CD4-positive, alpha-beta memory T cell (primary cell): ENCODE data around the gene KIF26A. TPM values are rescaled to one million over a fixed set of nuclear protein-coding genes. Genes with fewer than 3 reads are reported as not detected.

Experiments
- CTCF ChIA-PET: fragments of 350-600 bp; sonication (Branson Sonifier 250); formaldehyde crosslinking; loops from one replicate; lab custom pipeline; 2021; ENCODE audit warnings: inconsistent platforms; ENCODE audit not compliant: partially characterized antibody; lab: Charles Lee
- POLR2A ChIA-PET: fragments of 350-600 bp; sonication (Branson Sonifier 250); formaldehyde crosslinking; loops from one replicate; lab custom pipeline; 2021; ENCODE audit not compliant: partially characterized antibody; lab: Charles Lee
- DNase-seq, 5 donors: peaks; one replicate each; pipeline versions ENCODE4 v3.0.0 to v3.0.0-alpha.2; 2020 to 2022; ENCODE audit warnings: mixed read lengths in 1 of 5
- H3K27ac ChIP-seq: one replicate; pipeline ENCODE4 v1.7.0; 2013; ENCODE audit warnings: low read depth, low read length
- H3K27me3 ChIP-seq: 2 replicates; pipeline ENCODE4 v1.7.0; 2013; ENCODE audit warnings: mild to moderate bottlenecking, low read length, moderate library complexity; ENCODE audit not compliant: insufficient read depth
- H3K36me3 ChIP-seq: 2 replicates; pipeline ENCODE4 v1.7.0; 2013; ENCODE audit warnings: mild to moderate bottlenecking, low read length, moderate library complexity; ENCODE audit not compliant: insufficient read depth
- H3K4me1 ChIP-seq: 2 replicates; pipeline ENCODE4 v1.7.0; 2013; ENCODE audit warnings: mild to moderate bottlenecking, low read length, moderate library complexity; ENCODE audit not compliant: insufficient read depth
- H3K4me3 ChIP-seq, 2 donors: one replicate each; pipeline ENCODE4 v1.7.0; 2013; ENCODE audit warnings: low read length in 2 of 2, mild to moderate bottlenecking in 1 of 2
- H3K9me3 ChIP-seq, 2 donors: one replicate each; pipeline ENCODE4 v1.7.0; 2013; ENCODE audit warnings: low read length in 2 of 2, control low read depth in 1 of 2; ENCODE audit not compliant: control insufficient read depth in 1 of 2
- H3K27ac Mint-ChIP-seq, 7 donors: one replicate each; pipeline ENCODE4 v1.8.0; 2020 to 2021; ENCODE audit warnings: mixed read lengths in 7 of 7, mild to moderate bottlenecking in 6 of 7, inconsistent platforms in 3 of 7, moderate library complexity in 3 of 7
- H3K27me3 Mint-ChIP-seq, 2 donors: one replicate each; pipeline ENCODE4 v1.8.0; 2020 to 2021; ENCODE audit warnings: mixed read lengths in 2 of 2
- H3K36me3 Mint-ChIP-seq, 2 donors: one replicate each; pipeline ENCODE4 v1.8.0; 2020 to 2021; ENCODE audit warnings: mixed read lengths in 2 of 2, inconsistent platforms in 1 of 2, mild to moderate bottlenecking in 1 of 2
- H3K4me1 Mint-ChIP-seq, 4 donors: one replicate each; pipeline ENCODE4 v1.8.0; 2020 to 2021; ENCODE audit warnings: mixed read lengths in 4 of 4, mild to moderate bottlenecking in 1 of 4
- H3K4me3 Mint-ChIP-seq, 8 donors: one replicate each; pipeline ENCODE4 v1.8.0; 2020 to 2021; ENCODE audit warnings: mixed read lengths in 8 of 8, mild to moderate bottlenecking in 7 of 8, moderate library complexity in 6 of 8, inconsistent platforms in 3 of 8
- H3K9me3 Mint-ChIP-seq, 8 donors: one replicate each; pipeline ENCODE4 v1.8.0; 2020 to 2021; ENCODE audit warnings: mixed read lengths in 8 of 8, mild to moderate bottlenecking in 5 of 8, inconsistent platforms in 3 of 8, moderate library complexity in 1 of 8
- intact Hi-C: fragments of 100-400 bp; cut with micrococcal nuclease; formaldehyde crosslinking; loops from one replicate; pipeline ENCODE4 v1.15.1; 2023
- polyA plus RNA-seq, 2 donors: library from polyadenylated mRNA; unstranded; fragments of 300-500 nt; fragmentation: Illumina TruSeq; gene quantifications; one replicate each; pipeline ENCODE4 v1.2.3, GENCODE V29; 2021
- total RNA-seq, 2 experiments: library from RNA; stranded (reverse); gene quantifications; one replicate each; pipeline ENCODE4 v1.2.3, GENCODE V29; 2021

KIF26A gene
- total and polyA plus RNA-seq, 4 experiments from 2014 or later = 0.05 to 0.23 (median 0.22) TPM; not detected in 1

GRCh38 chr14:104196461-104197140, 58.2 kb downstream of the KIF26A start:
- peak in 1 of 5 donors; percentile 27 for DNase-seq
- CTCF ChIA-PET = no interaction called here
- Histone ChIP-seq H3K9me3 (no peaks in the 10 kb centered on the region), H3K4me3 (no peak overlapping the region), H3K27ac (no peak overlapping the region), H3K36me3 (no peaks in the 10 kb centered on the region), H3K4me1 (no peaks in the 10 kb centered on the region), H3K27me3 (no peaks in the 10 kb centered on the region)
- H3K36me3 Mint-ChIP-seq = no peaks in the 10 kb centered on the region
- POLR2A ChIA-PET = no interaction called here
- no peak overlapping the region for H3K27ac Mint-ChIP-seq
- intact Hi-C loops = no loop called here
- no peaks in the 10 kb centered on the region for H3K9me3 Mint-ChIP-seq
- no peaks in the 10 kb centered on the region for H3K4me1 Mint-ChIP-seq
- H3K4me3 Mint-ChIP-seq = no peak overlapping the region
- peaks cover 0 to 4% of the 10 kb centered on the region in 2 donors for H3K27me3 Mint-ChIP-seq

GRCh38 chr14:104197449-104198247, 59.3 kb downstream of the KIF26A start:
- H3K27ac Mint-ChIP-seq = no peak overlapping the region
- CTCF ChIA-PET = no interaction called here
- intact Hi-C loops = no loop called here

GRCh38 chr14:104199266-104199895, 61.0 kb downstream of the KIF26A start:
- H3K36me3 ChIP-seq = no peaks in the 10 kb centered on the region
- Mint-ChIP-seq H3K27me3 (peaks cover 0 to 2% of the 10 kb centered on the region in 2 donors), H3K4me1 (no peaks in the 10 kb centered on the region), H3K4me3 (no peak overlapping the region), H3K27ac (no peak overlapping the region), H3K9me3 (no peaks in the 10 kb centered on the region), H3K36me3 (no peaks in the 10 kb centered on the region)
- intact Hi-C loops = no loop called here
- peak in 1 of 5 donors; percentile 9 for DNase-seq
- H3K4me3 ChIP-seq = no peak overlapping the region
- CTCF ChIA-PET = no interaction called here
- no peak overlapping the region for H3K27ac ChIP-seq
- no peaks in the 10 kb centered on the region for H3K27me3 ChIP-seq
- no peaks in the 10 kb centered on the region for H3K4me1 ChIP-seq
- POLR2A ChIA-PET = no interaction called here
- no peaks in the 10 kb centered on the region for H3K9me3 ChIP-seq

More at GRCh38 chr14:104197449-104198247, 59.3 kb downstream of the KIF26A start:
- Histone ChIP-seq H3K36me3 (no peaks in the 10 kb centered on the region), H3K27me3 (no peaks in the 10 kb centered on the region), H3K4me3 (no peak overlapping the region), H3K4me1 (no peaks in the 10 kb centered on the region), H3K27ac (no peak overlapping the region), H3K9me3 (no peaks in the 10 kb centered on the region)
- Mint-ChIP-seq H3K4me1 (no peaks in the 10 kb centered on the region), H3K4me3 (no peak overlapping the region), H3K9me3 (no peaks in the 10 kb centered on the region), H3K27me3 (peaks cover 0 to 4% of the 10 kb centered on the region in 2 donors), H3K36me3 (no peaks in the 10 kb centered on the region)
- DNase-seq = no peak
- POLR2A ChIA-PET = no interaction called here

GRCh38 chr14:104200106-104200505, 61.7 kb downstream of the KIF26A start:
- no peak overlapping the region for H3K4me3 ChIP-seq
- CTCF ChIA-PET = no interaction called here
- H3K36me3 Mint-ChIP-seq = no peaks in the 10 kb centered on the region
- no peak for DNase-seq
- no peak overlapping the region for H3K4me3 Mint-ChIP-seq
- H3K27me3 ChIP-seq = no peaks in the 10 kb centered on the region
- H3K4me1 Mint-ChIP-seq = no peaks in the 10 kb centered on the region
- H3K27ac ChIP-seq = no peak overlapping the region
- intact Hi-C loops = no loop called here
- POLR2A ChIA-PET = no interaction called here
- no peaks in the 10 kb centered on the region for H3K9me3 Mint-ChIP-seq
- no peaks in the 10 kb centered on the region for H3K9me3 ChIP-seq
- H3K27ac Mint-ChIP-seq = no peak overlapping the region
- H3K4me1 ChIP-seq = no peaks in the 10 kb centered on the region
- H3K36me3 ChIP-seq = no peaks in the 10 kb centered on the region
- no peaks in the 10 kb centered on the region for H3K27me3 Mint-ChIP-seq

- Histone ChIP-seq H3K9me3 (no peaks in the 10 kb centered on the region), H3K36me3 (no peaks in the 10 kb centered on the region), H3K4me1 (no peaks in the 10 kb centered on the region), H3K27ac (no peak overlapping the region), H3K4me3 (no peak overlapping the region), H3K27me3 (no peaks in the 10 kb centered on the region)
- Mint-ChIP-seq H3K36me3 (no peaks in the 10 kb centered on the region), H3K9me3 (no peaks in the 10 kb centered on the region), H3K4me3 (no peak overlapping the region), H3K4me1 (no peaks in the 10 kb centered on the region), H3K27me3 (no peaks in the 10 kb centered on the region), H3K27ac (no peak overlapping the region)
- ChIA-PET POLR2A (no interaction called here), CTCF (no interaction called here)
- intact Hi-C loops = no loop called here
- DNase-seq = peak in 1 of 5 donors; percentile 31
Observed at GRCh38 chr14:104200591-104200990, 62.2 kb downstream of the KIF26A start.

GRCh38 chr14:104201063-104201462, 62.7 kb downstream of the KIF26A start:
- intact Hi-C loops = no loop called here
- ChIA-PET CTCF (no interaction called here), POLR2A (no interaction called here)
- Mint-ChIP-seq H3K36me3 (no peaks in the 10 kb centered on the region), H3K4me1 (no peaks in the 10 kb centered on the region), H3K27me3 (no peaks in the 10 kb centered on the region), H3K4me3 (no peak overlapping the region), H3K9me3 (no peaks in the 10 kb centered on the region), H3K27ac (no peak overlapping the region)
- Histone ChIP-seq H3K4me3 (no peak overlapping the region), H3K4me1 (no peaks in the 10 kb centered on the region), H3K27ac (no peak overlapping the region), H3K27me3 (no peaks in the 10 kb centered on the region), H3K36me3 (no peaks in the 10 kb centered on the region), H3K9me3 (no peaks in the 10 kb centered on the region)
- peak in 1 of 5 donors; percentile 23 for DNase-seq

- Mint-ChIP-seq H3K27me3 (no peaks in the 10 kb centered on the region), H3K9me3 (no peaks in the 10 kb centered on the region), H3K27ac (no peak overlapping the region), H3K4me3 (no peak overlapping the region), H3K36me3 (no peaks in the 10 kb centered on the region), H3K4me1 (no peaks in the 10 kb centered on the region)
- Histone ChIP-seq H3K27me3 (no peaks in the 10 kb centered on the region), H3K9me3 (no peaks in the 10 kb centered on the region), H3K4me1 (no peaks in the 10 kb centered on the region), H3K27ac (no peak overlapping the region), H3K4me3 (no peak overlapping the region), H3K36me3 (no peaks in the 10 kb centered on the region)
- DNase-seq = peak in 1 of 5 donors; percentile 4
- intact Hi-C loops = no loop called here
- POLR2A ChIA-PET = no interaction called here
- CTCF ChIA-PET = no interaction called here
Observed at GRCh38 chr14:104201496-104201895, 63.1 kb downstream of the KIF26A start.
